CD4-positive, alpha-beta T cell treated with Interferon alpha-2 for 1 hour (primary cell): Measurements from ENCODE around the gene NEMP1.
"Not testable (repeated sequence)": the region's sequence is repeated elsewhere in the genome, so short reads cannot be mapped to it uniquely, and the experiment has no call there.

ENCODE experiments used
- DNase-seq, 2 donors: peaks; one replicate each; pipeline ENCODE4 v3.0.0-alpha.2; 2020 to 2022

Gene NEMP1

GRCh38 chr12:57053146-57053545, 25.4 kb downstream of the NEMP1 start:
- DNase-seq = not testable (repeated sequence)

DNA sequence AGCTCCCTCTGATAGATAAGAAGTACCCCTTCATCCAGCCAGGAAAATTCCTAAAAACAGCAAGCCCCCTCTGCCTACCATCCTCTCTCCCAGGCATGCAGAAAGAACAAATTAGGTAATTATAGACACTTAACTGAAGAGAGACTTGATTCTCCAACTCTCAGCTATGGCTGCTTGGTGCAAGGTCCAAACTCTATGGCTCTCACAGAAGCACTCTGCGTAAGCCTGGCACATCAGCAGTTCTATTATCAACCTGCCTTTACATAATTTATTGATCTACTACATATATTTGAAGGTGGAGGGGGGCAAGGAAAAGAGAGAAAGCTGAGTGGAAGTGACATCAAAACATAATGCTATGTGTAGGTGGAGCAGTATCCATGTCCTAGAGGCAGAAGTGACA, 27.6 kb downstream of the NEMP1 start:
- no peak for DNase-seq

GRCh38 chr12:57049890-57050289, 28.7 kb downstream of the NEMP1 start, which contains the start of gene MYO1A:
TSS of gene MYO1A (minus strand) at chr12:57050129. CDS start at chr12:57048323, 1,806 bp downstream.
- DNase-seq = no peak

GRCh38 chr12:57049119-57049446, 29.5 kb downstream of the NEMP1 start:
- no peak for DNase-seq

DNA sequence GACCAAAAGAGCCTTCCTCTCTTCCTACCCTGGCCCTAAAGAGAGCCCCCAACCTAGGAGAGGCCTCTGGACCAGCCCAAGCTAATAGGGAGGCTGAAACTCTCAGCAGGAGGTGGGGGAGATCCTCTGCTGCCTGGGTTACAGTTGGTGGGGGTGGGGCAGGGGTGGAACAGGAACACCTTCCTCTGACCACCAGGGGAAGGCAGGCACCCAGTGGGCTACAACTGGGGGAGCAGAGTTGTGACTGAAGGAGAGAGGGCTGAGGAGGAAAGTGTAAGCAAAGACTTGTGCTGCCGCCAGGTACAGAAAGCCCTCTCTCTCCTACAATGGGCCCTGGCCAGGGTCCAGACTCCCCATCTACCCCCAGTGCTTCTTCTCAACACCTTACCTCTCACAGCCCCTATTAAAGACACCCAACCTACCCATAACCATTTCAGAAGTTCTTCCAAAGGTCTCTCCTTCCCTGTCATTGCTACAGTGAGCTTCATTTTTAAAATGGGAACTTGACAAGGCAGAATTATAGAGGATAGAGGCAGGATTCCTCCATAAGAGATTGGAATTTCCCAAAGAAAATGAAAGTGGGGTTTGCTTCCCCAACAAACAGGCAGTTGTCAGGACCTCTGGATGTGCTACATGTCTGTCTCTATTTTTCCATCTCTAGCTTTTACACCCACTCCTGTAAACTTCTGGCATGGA, 30.0 kb downstream of the NEMP1 start:
- no peak for DNase-seq

DNA sequence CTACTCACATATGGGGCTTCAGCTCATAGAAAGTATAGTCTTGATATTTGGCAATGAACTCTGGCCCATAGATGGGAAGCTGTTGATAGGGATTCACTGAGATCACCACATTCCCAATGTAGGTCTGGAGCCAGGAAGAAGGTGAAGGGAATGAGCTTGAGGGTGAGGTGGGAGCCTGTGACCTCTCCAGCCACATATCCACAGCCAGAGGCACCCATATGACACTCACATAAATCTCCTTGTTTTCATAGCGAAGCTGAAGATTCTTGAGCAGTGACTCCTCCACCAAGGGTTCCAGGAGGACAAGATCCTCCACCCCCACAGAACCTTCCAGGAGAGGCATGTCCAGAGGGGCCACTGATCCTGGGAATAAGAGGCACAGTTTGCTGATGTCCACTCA, 30.6 kb downstream of the NEMP1 start:
- no peak for DNase-seq

- DNase-seq = peak; percentile 9 to 47
Measured at GRCh38 chr12:57046947-57047890, 31.4 kb downstream of the NEMP1 start.

- no peak for DNase-seq
Measured at GRCh38 chr12:57046086-57046791, 32.4 kb downstream of the NEMP1 start.

- DNase-seq = no peak
Measured at GRCh38 chr12:57044889-57045288, 33.7 kb downstream of the NEMP1 start.

DNA sequence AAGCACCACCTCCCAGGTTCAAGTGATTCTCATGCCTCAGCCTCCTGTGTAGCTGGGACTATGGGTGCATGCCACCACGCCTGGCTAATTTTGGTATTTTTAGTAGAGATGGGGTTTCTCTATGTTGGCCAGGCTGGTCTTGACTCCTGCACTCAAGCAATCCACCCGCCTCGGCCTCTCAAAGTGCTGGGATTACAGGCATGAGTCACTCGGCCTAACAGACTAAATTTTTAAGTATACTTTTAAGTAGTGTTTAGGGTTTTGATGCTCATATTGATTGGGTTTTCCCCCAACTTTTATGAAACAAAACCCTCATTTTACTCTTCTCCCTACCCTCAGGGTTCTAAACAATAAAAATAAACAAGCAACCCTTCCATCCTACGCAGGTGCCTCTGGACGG, 34.1 kb downstream of the NEMP1 start:
- DNase-seq = no peak

DNA sequence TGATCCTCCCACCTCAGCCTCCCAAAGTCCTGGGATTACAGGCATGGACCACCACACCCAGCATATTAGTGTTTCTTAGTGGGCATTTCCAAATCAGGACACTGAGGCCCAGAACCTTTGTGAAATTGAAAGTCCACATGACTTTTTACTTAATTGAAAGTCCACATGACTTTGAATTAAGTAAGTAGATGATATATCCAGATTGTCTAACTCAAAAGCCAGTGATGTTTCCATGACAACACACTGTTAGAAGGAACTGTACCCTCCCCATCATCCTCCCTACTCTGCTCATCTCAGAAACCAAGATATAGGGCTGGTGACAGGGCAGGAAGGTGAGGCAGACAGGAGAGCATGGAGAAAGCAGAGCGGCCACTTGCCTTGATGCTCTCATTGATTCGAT, 35.9 kb downstream of the NEMP1 start:
- DNase-seq = no peak

- no peak for DNase-seq
Measured at GRCh38 chr12:57040750-57041149, 37.8 kb downstream of the NEMP1 start.

GRCh38 chr12:57040211-57040610, 38.4 kb downstream of the NEMP1 start:
- no peak for DNase-seq

DNA sequence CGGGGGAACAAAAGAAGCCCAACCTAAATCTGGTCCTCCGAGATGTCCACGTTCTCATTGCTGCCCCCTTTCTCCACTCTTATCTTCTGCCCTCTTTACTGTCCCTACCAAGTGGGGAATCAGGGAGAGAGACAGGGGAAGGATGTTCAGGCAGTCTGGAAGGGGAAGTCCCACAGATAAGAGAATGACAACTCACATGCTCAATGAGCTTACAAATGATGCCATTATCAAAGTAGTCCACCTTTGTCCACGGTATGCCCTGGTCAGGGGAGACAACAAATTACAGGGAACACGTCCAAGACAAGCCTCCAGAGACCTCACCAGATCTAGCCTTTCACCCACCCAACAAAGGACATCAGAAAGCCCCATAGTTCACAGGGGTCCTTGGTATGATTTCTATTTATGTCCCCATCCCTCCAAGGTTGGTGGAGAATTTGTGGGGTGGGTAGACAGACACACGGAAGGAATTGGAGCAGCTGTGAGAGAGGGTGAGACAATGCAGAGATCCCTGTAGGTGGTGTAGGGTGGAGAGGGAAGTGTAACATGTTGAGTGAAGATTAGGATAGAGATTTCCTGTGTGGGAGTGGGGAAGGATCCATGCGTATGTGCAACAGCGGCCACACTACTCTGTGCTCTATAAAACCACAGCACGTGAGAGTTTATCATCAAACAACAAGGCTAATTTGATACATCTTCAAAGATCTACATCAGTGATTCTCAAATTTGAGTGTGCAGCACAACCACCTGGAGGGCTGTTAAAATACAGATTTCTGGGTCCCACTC, 39.4 kb downstream of the NEMP1 start:
- no peak for DNase-seq

- DNase-seq = no peak
Measured at GRCh38 chr12:57037264-57037663, 41.3 kb downstream of the NEMP1 start.

DNA sequence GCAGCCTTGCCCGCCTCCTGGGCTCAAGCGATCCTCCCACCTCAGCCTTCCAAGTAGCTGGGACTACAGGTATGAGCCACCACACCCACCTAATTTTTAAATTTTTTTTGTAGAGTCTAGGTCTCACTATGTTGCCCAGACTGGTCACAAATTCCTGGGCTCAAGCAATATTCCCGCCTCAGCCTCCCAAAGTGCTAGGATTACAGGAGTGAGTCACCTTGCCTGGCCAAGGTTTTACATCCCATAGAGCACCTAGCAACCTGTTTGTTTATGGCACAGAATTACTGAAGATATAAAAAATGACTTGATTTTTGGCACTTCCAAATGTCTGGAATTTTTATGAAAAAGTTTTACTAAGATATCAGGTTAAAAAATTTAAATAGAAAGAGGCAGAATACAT, 45.2 kb downstream of the NEMP1 start:
- no peak for DNase-seq

DNA sequence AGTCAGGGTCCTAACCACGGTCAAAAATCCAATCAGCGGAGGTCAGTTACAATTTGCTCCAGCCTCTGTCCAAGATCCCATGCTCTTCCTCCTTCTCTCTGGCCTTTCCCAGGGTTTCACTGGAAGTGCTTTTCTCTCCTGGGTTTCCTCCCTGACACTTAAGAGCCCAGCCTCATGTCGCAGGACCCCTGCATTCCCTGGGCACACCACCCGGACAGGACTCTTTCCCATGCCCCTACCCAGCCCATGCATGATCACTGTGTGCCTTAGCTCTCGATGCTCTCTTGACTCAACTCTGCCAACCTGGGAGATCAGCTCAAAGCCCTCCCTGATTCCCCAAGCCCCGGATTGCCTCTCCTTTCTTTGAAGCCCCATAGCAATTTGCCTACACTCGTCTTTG, 46.8 kb downstream of the NEMP1 start:
- DNase-seq = no peak

- DNase-seq = peak in 1 of 2 donors; percentile 25
Measured at GRCh38 chr12:57031138-57031725, 47.4 kb downstream of the NEMP1 start.

DNA sequence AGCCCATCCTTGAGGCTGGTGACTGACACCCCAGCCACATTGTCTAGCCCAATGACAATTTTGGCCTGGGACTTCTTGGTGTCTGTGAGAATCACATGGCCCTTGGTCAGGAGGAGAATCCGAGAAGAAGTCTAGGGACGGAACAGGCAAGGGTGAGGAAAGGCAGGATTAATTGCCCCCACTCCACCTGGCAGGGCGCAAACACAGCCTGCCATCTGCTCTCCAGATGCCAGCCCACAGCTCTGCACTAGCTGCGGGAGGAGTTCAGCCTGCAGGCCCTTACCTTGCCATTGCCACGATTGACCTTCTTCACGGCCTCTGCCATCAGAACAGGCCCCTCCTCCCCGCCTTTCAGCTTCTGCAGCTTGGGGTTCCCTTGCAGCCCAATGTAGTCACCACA, 49.1 kb downstream of the NEMP1 start:
- DNase-seq = no peak

- no peak for DNase-seq
Measured at GRCh38 chr12:57027805-57028153, 50.8 kb downstream of the NEMP1 start.

DNA sequence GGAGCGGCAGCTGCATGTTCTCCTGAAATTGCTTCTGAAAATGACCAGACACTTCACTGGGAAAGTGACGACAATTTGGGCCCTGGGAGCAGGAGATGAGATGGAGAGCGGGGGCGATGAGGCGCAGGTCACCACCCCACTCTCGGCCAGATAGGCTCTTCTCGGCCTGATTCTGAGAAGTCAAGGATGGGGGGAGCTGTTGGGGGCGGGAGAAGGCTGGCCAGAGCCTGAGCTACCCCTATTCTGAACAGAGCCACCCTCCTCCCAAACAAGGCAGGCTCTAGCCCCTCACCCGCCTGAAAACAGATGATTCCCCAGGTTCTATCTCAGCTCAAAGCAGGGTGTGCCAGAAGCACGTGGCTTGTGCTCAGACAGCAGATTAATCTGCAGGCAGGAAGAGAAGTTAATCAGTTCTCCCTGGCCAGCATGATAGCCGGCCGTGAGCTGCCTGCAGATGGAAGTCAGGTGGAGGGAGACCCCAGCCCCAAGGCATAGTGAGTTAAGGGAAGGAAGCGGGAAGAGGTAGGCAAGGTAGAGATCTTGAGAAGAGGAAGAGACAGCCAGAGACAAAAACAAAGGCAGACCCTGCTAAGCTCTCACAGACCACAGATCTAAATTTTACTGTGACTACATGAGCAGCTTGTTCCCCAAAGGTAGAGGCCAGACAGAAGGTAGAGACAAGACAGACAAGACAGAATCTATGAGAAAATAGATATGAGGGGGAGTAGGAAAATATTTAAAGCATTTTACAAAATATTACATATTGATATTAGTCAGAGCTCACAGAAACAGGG, 51.4 kb downstream of the NEMP1 start:
- no peak for DNase-seq

DNA sequence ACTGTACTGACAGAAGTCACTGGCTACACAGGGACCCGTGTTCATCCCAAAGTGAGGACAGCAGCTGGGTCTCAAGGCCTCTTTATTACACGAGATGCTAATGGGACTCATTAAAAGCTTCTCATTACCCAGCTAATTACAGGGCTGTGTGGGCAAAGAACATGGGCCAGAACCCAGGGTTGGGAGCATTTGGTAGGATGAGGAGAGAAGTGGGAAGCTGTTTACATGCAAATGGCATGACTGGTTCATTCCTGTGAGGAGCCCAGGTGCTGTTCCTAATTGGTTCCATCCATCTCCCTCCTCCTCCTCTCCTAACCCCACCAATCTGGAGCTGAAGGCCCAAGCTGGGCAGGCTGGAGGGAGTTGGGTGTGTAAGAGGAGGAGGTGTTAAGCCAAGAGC, 53.4 kb downstream of the NEMP1 start:
- no peak for DNase-seq
